Lower leg skin (tissue), 3 donors: Measurements from ENCODE around the gene MAN1C1.

Experiments
- POLR2A ChIP-seq, 2 donors: fragments of 450-650 bp; IDR thresholded peaks; one replicate each; pipeline ENCODE4 v1.6.1; 2016 to 2017; ENCODE audit warnings: antibody characterized with exemption in 2 of 2, mild to moderate bottlenecking in 1 of 2, moderate library complexity in 1 of 2
- TF ChIP-seq, protein P1 (sequence below), 3 donors: fragments of 450-650 bp; IDR thresholded peaks; one replicate each; pipeline ENCODE4 v1.5.1; 2016; ENCODE audit warnings: antibody characterized with exemption in 3 of 3, mild to moderate bottlenecking in 3 of 3, moderate library complexity in 2 of 3

DNA sequence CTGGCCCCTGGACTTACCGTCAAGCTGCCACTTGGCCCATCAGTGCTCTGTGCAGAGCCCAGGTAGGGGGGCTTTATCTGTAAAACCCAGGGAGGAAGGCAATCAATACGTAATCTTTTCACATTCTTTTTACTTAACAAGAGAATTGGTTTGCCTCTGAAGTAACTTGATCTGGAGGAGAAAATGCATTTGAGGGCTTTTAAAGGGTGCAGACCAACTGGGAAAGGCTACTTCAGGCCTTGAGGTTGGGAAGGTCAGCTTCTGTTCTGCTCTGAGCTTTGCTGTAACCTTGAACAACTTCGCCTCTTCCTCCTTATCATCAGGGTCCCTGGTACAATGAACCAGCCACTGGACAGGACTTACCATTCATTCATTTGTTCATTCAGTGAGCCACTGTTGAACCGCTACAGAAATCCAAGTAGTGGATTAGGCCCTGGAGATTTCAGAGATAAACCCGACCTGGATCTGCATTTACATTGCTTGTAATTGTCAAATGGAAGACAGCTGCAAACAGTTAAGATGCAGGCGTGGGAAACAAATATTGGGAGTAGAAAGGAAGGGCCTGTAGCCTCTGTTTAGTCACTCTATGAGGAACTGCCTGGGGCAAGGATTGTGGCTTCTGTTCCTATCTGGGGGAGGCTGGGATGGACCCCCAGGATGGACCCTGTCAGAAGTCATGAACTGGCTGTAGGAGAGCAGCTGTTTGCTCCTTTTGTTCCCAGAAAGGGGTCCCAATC is 90.9 kb downstream of the MAN1C1 start:
- TF ChIP-seq, protein P1, sequence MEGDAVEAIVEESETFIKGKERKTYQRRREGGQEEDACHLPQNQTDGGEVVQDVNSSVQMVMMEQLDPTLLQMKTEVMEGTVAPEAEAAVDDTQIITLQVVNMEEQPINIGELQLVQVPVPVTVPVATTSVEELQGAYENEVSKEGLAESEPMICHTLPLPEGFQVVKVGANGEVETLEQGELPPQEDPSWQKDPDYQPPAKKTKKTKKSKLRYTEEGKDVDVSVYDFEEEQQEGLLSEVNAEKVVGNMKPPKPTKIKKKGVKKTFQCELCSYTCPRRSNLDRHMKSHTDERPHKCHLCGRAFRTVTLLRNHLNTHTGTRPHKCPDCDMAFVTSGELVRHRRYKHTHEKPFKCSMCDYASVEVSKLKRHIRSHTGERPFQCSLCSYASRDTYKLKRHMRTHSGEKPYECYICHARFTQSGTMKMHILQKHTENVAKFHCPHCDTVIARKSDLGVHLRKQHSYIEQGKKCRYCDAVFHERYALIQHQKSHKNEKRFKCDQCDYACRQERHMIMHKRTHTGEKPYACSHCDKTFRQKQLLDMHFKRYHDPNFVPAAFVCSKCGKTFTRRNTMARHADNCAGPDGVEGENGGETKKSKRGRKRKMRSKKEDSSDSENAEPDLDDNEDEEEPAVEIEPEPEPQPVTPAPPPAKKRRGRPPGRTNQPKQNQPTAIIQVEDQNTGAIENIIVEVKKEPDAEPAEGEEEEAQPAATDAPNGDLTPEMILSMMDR (IDR thresholded peaks at IDR 0.05) = no peak
- no peak for TF ChIP-seq POLR2A (IDR thresholded peaks at IDR 0.05)
